22Rv1 (cell line): ENCODE results near the gene PARP11.

Experiments
- CTCF ChIP-seq: fragments of 450-650 bp; IDR thresholded peaks from 2 replicates; pipeline ENCODE4 v1.5.1; 2017; ENCODE audit warnings: mild to moderate bottlenecking
- ZFX ChIP-seq: fragments of 450-650 bp; IDR thresholded peaks from 2 replicates; pipeline ENCODE4 v1.6.1; 2017; ENCODE audit warnings: antibody characterized with exemption, borderline replicate concordance

DNA sequence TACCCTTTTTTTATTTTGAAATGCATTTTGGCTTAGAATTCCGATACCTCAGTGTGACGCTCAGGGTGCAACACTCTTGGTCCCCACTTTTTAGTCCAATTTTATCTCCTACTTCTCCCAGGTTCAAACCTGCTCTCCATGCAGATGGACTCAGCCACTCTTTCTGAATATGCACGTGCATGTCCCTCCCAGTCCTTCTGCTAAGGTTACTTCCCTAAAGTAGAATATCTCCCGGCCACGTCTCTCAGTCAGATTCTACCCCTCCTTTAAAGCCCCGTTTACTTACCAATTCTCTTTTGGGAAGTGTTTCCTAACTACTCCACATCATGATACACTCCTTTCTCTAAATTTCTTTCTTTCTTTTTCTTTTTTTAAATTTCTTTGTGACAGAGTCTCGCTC lies 15.5 kb upstream of the PARP11 start:
- TF ChIP-seq CTCF (no peak), ZFX (no peak)
